ENCODE data around the gene PHF21B.
A peak's percentile ranks its signal among the peaks of the same experiment; 100 is the strongest.
"Not testable (repeated sequence)": the region's sequence is repeated elsewhere in the genome, so short reads cannot be mapped to it uniquely, and the experiment has no call there.

PHF21B gene

GRCh38 chr22:44935724-44936123 is 74.1 kb downstream of the PHF21B start:
- DNase-seq (ENCODE audit: low read depth in 2 of 2) = no peak

GRCh38 chr22:44934454-44934735 is 75.4 kb downstream of the PHF21B start:
- no peak for DNase-seq (ENCODE audit: low read depth in 2 of 2)

- no peak for DNase-seq (ENCODE audit: low read depth in 2 of 2)
These were observed 75.9 kb downstream of the PHF21B start for GRCh38 chr22:44933666-44934453.

- DNase-seq (ENCODE audit: low read depth in 2 of 2) = no peak
These were observed 77.3 kb downstream of the PHF21B start for GRCh38 chr22:44932493-44932892.

- no peak for DNase-seq (ENCODE audit: low read depth in 2 of 2)
These were observed 78.0 kb downstream of the PHF21B start for GRCh38 chr22:44931766-44932165.

- no peak for DNase-seq (ENCODE audit: low read depth in 2 of 2)
These were observed 78.7 kb downstream of the PHF21B start for GRCh38 chr22:44931077-44931540.

- no peak for DNase-seq (ENCODE audit: low read depth in 2 of 2)
These were observed 79.1 kb downstream of the PHF21B start for GRCh38 chr22:44930711-44931035.

GRCh38 chr22:44930016-44930710 is 79.6 kb downstream of the PHF21B start:
- no peak for DNase-seq (ENCODE audit: low read depth in 2 of 2)

- DNase-seq (ENCODE audit: low read depth in 2 of 2) = no peak
These were observed 80.3 kb downstream of the PHF21B start for GRCh38 chr22:44929359-44930015.

GRCh38 chr22:44928711-44929358 is 81.0 kb downstream of the PHF21B start:
- DNase-seq (ENCODE audit: low read depth in 2 of 2) = no peak

GRCh38 chr22:44928136-44928463 is 81.7 kb downstream of the PHF21B start:
- DNase-seq (ENCODE audit: low read depth in 2 of 2) = no peak

GRCh38 chr22:44927463-44928135 is 82.2 kb downstream of the PHF21B start:
- no peak for DNase-seq (ENCODE audit: low read depth in 2 of 2)

GRCh38 chr22:44926491-44927415 is 83.1 kb downstream of the PHF21B start:
- no peak for DNase-seq (ENCODE audit: low read depth in 2 of 2)

GRCh38 chr22:44926124-44926475 is 83.7 kb downstream of the PHF21B start:
- no peak for DNase-seq (ENCODE audit: low read depth in 2 of 2)

- no peak for DNase-seq (ENCODE audit: low read depth in 2 of 2)
These were observed 84.2 kb downstream of the PHF21B start for GRCh38 chr22:44925465-44926123.

- peak in 1 of 2 donors; percentile 2 for DNase-seq (ENCODE audit: low read depth in 2 of 2)
These were observed 85.1 kb downstream of the PHF21B start for GRCh38 chr22:44924710-44925109.

GRCh38 chr22:44924098-44924497 is 85.7 kb downstream of the PHF21B start:
- DNase-seq (ENCODE audit: low read depth in 2 of 2) = no peak

- not testable (repeated sequence) for DNase-seq (ENCODE audit: low read depth in 2 of 2)
These were observed 88.0 kb downstream of the PHF21B start for GRCh38 chr22:44921766-44922165.

GRCh38 chr22:44920183-44920582 is 89.6 kb downstream of the PHF21B start:
- no peak for DNase-seq (ENCODE audit: low read depth in 2 of 2)

- DNase-seq (ENCODE audit: low read depth in 2 of 2) = no peak
These were observed 90.1 kb downstream of the PHF21B start for GRCh38 chr22:44919691-44920090.

Data from stimulated activated CD8-positive, alpha-beta memory T cell treated with anti-CD3 and anti-CD28 coated beads, Interleukin-15, amount 100 ng/mL, for 48 hours (primary cell).